ENCODE results near the gene SPRR2A.
"Not testable (repeated sequence)": the region's sequence is repeated elsewhere in the genome, so short reads cannot be mapped to it uniquely, and the experiment has no call there.

SPRR2A gene

DNA sequence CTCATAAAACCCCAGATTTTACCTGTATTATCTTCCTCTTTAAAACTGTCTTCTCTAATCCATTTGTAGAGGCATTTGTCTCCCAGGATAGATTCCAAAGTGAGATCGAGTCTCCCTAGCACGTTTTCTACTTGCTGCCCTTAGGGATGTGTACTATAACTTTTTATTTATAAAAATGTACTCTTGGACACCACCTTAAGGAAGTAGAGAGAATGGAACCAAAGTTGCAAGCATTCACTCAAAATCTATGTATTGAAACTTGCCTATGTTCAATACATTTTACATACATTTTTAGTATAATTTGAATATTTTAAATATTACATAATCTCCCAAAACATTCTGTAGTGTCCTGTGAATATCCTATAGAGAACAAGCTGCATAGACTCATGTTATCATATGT lies 842 bp upstream of the SPRR2A start:
- Histone ChIP-seq H3K4me1 (ENCODE audit: control insufficient read depth, insufficient read depth, low read length) (no peaks in the 10 kb centered on the region), H3K4me3 (ENCODE audit: low read length) (no peak overlapping the region), H3K36me3 (ENCODE audit: insufficient read depth, low read length) (no peaks in the 10 kb centered on the region), H3K9ac (ENCODE audit: low read depth, low read length) (no peak overlapping the region), H3K4me2 (ENCODE audit: low read length) (no peak overlapping the region), H3K9me3 (replicated peaks; ENCODE audit: low read length) (no peaks in the 10 kb centered on the region), H3K27me3 (ENCODE audit: control insufficient read depth, insufficient read depth, low read length) (peaks cover 2% of the 10 kb centered on the region)

DNA sequence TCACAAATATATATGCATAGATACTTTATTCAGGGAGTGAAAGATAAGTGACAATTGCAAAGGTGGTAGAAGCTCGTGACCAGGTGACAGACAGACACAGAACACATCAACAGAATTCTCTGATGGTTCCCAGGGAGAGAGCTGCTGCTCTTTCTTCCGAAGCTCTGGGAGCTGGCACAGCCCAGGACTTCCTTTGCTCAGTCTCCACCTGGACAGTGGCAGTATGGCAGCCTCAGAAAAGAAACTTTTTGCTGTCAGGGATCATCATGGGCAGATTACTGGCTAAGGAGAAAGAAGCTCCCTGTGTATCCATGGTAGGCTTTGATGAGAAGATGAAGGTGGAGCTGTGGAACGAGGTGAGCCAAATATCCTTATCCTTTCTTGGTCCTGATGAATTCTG lies 1.2 kb downstream of the SPRR2A start:
- not testable (repeated sequence) for H3K27me3 ChIP-seq (ENCODE audit: control insufficient read depth, insufficient read depth, low read length); H3K36me3 ChIP-seq (ENCODE audit: insufficient read depth, low read length); H3K9me3 ChIP-seq (replicated peaks; ENCODE audit: low read length); H3K4me2 ChIP-seq (ENCODE audit: low read length); H3K9ac ChIP-seq (ENCODE audit: low read depth, low read length); H3K4me1 ChIP-seq (ENCODE audit: control insufficient read depth, insufficient read depth, low read length); H3K4me3 ChIP-seq (ENCODE audit: low read length)

DNA sequence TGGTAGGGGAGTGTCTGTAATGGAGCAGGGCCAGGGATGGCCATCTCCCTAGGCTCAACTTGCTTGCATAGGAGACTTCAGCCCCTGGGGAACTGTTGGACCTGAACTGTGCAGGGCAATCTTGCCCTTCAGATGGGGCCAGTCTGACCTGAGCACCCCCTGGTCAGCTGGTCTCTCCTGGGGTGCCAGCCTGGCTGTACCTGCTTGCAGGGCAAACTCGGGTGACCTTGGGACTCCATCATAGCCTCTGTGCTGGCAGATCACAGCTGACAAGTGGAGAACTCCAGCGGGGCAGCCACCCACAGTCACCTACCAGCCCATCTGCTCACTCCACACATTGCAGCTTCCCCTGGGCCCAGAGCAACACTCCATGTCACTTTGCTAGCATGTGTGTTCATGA lies 8.1 kb downstream of the SPRR2A start:
- Histone ChIP-seq H3K4me3 (ENCODE audit: low read length) (no peak overlapping the region), H3K36me3 (ENCODE audit: insufficient read depth, low read length) (no peaks in the 10 kb centered on the region), H3K27me3 (ENCODE audit: control insufficient read depth, insufficient read depth, low read length) (no peaks in the 10 kb centered on the region), H3K4me1 (ENCODE audit: control insufficient read depth, insufficient read depth, low read length) (no peaks in the 10 kb centered on the region), H3K9me3 (replicated peaks; ENCODE audit: low read length) (no peaks in the 10 kb centered on the region), H3K4me2 (ENCODE audit: low read length) (no peak overlapping the region), H3K9ac (ENCODE audit: low read depth, low read length) (no peak overlapping the region)

DNA sequence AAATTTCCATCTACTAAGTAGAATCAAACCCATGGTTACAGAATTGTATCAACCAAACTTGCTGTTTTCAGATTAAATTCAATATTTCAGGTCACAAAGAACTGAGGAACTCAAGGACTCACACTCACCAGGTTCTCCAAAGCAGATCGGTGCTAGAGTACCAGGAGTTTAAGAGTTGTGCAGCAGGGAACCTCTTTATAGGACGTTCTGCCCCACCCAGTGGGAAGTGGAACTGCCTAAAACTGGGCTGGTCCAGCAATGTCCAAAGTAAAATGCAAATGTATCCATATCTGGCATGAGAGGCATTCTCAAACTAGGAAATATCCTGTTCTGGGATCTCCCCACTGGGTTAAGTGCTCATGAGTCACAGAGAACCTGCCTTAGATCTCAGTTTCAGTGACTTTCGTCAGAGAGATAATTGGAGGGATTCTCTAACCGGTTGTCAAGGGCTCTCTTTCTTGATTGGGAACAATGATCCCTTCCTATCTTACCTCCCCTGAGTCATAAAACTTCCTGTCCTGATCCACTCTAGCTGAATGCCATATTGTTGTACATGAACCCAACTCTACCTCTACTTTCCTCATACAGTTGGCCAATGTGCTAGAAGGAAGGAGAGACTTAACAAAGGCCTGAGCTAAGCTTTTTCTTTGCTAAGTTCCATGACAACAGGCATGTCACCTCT lies 16.2 kb downstream of the SPRR2A start, which contains the start of gene SPRR2D:
Gene SPRR2D, minus strand, starts transcription at position 171 of the 682 bp plus-strand sequence. CDS start 774 bp downstream, outside the sequence.
- no peak within 1 kb of the TSS for H3K4me3 ChIP-seq (ENCODE audit: low read length)
- H3K36me3 ChIP-seq (ENCODE audit: insufficient read depth, low read length): no peaks in the 10 kb centered on the region

DNA sequence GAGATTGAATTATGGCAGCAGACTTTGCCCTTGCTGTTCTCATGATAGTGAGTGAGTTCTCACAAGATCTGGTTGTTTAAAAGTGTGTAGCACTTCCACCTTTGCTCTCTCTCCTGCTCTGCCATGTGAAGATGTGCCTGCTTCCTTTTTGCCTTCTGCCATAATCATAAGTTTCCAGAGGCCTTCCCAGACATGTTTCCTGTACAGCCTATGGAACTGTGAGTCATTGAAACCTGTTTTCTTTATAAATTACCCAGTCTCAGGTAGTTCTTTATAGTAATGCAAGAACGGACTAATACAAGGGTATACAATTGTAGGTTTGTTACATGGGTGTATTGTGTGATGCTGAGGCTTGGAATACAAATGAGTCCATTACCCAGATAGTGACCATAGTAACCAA lies 22.1 kb downstream of the SPRR2A start:
- no peak overlapping the region for H3K4me2 ChIP-seq (ENCODE audit: low read length)
- peaks cover 2% of the 10 kb centered on the region for H3K4me1 ChIP-seq (ENCODE audit: control insufficient read depth, insufficient read depth, low read length)
- H3K27me3 ChIP-seq (ENCODE audit: control insufficient read depth, insufficient read depth, low read length): no peaks in the 10 kb centered on the region
- no peak overlapping the region for H3K9ac ChIP-seq (ENCODE audit: low read depth, low read length)
- no peaks in the 10 kb centered on the region for H3K9me3 ChIP-seq (replicated peaks; ENCODE audit: low read length)
- H3K36me3 ChIP-seq (ENCODE audit: insufficient read depth, low read length): no peaks in the 10 kb centered on the region
- H3K4me3 ChIP-seq (ENCODE audit: low read length): no peak overlapping the region

More for the DNA sequence above, 16.2 kb downstream of the SPRR2A start, which contains the start of gene SPRR2D:
- no peaks in the 10 kb centered on the region for H3K4me1 ChIP-seq (ENCODE audit: control insufficient read depth, insufficient read depth, low read length)
- no peak within 1 kb of the TSS for H3K9ac ChIP-seq (ENCODE audit: low read depth, low read length)
- peaks cover 7% of the 10 kb centered on the region for H3K27me3 ChIP-seq (ENCODE audit: control insufficient read depth, insufficient read depth, low read length)
- no peak within 1 kb of the TSS for H3K4me2 ChIP-seq (ENCODE audit: low read length)
- H3K9me3 ChIP-seq (replicated peaks; ENCODE audit: low read length): no peaks in the 10 kb centered on the region

DNA sequence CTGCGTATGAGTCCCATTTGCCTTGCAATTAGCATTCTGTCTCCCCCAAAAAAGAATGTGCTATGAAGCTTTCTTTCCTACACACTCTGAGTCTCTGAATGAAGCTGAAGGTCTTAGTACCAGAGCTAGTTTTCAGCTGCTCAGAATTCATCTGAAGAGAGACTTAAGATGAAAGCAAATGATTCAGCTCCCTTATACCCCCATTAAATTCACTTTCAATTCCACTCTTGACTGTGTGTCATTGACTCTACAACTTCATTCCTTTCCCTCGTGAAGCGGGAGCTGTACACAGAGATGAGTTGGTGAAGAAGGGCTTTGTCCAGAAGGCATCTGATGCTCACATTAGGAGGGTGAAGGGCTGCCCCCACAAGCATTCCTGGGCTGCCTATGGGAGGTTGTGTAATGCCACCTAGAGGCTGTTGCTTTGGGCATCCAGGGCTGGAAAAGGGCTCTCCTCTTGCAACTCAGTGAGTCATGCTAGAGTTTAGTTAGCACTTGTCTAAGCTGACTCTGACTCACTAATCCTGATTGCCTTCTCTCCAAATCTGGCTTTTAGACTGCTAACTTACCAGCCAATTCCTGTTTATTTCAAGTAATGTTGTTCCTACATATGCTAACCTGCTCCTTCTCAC lies 24.5 kb downstream of the SPRR2A start:
- Histone ChIP-seq H3K36me3 (ENCODE audit: insufficient read depth, low read length) (no peaks in the 10 kb centered on the region), H3K4me1 (ENCODE audit: control insufficient read depth, insufficient read depth, low read length) (peaks cover 2% of the 10 kb centered on the region), H3K9me3 (replicated peaks; ENCODE audit: low read length) (no peaks in the 10 kb centered on the region), H3K4me3 (ENCODE audit: low read length) (no peak overlapping the region), H3K9ac (ENCODE audit: low read depth, low read length) (no peak overlapping the region), H3K27me3 (ENCODE audit: control insufficient read depth, insufficient read depth, low read length) (no peaks in the 10 kb centered on the region), H3K4me2 (ENCODE audit: low read length) (no peak overlapping the region)

DNA sequence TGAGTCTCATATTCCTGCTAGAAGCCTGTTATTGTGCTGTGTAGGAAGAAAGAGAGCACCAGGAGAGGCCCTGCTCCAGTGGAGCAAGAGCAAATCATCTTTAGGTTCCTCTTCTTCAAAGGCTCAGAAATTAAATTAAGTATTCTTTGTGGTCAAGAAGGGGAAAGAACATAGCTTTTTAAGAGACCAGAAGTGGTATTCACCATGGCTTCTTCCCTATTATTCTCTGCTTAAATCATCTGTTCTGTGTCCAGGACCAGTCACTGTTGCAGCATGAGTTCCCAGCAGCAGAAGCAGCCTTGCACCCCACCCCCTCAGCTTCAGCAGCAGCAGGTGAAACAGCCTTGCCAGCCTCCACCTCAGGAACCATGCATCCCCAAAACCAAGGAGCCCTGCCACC lies 25.2 kb downstream of the SPRR2A start:
- no peak overlapping the region for H3K4me2 ChIP-seq (ENCODE audit: low read length)
- no peak overlapping the region for H3K9ac ChIP-seq (ENCODE audit: low read depth, low read length)
- no peaks in the 10 kb centered on the region for H3K9me3 ChIP-seq (replicated peaks; ENCODE audit: low read length)
- H3K4me3 ChIP-seq (ENCODE audit: low read length): no peak overlapping the region
- no peaks in the 10 kb centered on the region for H3K36me3 ChIP-seq (ENCODE audit: insufficient read depth, low read length)
- H3K27me3 ChIP-seq (ENCODE audit: control insufficient read depth, insufficient read depth, low read length): no peaks in the 10 kb centered on the region
- peaks cover 2% of the 10 kb centered on the region for H3K4me1 ChIP-seq (ENCODE audit: control insufficient read depth, insufficient read depth, low read length)

DNA sequence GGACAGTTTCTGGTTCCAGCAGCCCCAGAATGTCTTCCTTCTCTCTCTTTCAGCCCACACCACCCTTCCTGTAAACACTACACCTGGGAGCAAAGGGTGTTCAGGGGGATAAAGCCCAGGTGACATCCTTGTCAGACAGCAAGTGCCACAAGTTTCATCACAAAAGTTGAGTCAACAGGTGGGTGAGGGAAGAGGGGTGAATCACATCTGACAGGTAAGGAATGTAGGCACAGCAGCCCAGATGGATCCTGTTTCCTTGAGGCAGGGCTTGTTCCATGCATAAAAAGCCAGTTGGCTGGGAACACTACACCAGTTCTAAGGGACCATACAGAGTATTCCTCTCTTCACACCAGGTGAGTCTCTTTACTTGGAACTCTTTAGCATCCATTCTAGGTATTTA lies 26.4 kb downstream of the SPRR2A start, which contains the start of gene SPRR1B:
Gene SPRR1B, plus strand, starts transcription at position 309 of the 400 bp plus-strand sequence. CDS start 1,143 bp downstream, outside the sequence.
- no peaks in the 10 kb centered on the region for H3K27me3 ChIP-seq (ENCODE audit: control insufficient read depth, insufficient read depth, low read length)
- no peak within 1 kb of the TSS for H3K4me3 ChIP-seq (ENCODE audit: low read length)
- H3K9ac ChIP-seq (ENCODE audit: low read depth, low read length): no peak within 1 kb of the TSS
- no peaks in the 10 kb centered on the region for H3K36me3 ChIP-seq (ENCODE audit: insufficient read depth, low read length)
- H3K4me1 ChIP-seq (ENCODE audit: control insufficient read depth, insufficient read depth, low read length): peaks cover 2% of the 10 kb centered on the region
- H3K9me3 ChIP-seq (replicated peaks; ENCODE audit: low read length): no peaks in the 10 kb centered on the region
- no peak within 1 kb of the TSS for H3K4me2 ChIP-seq (ENCODE audit: low read length)

DNA sequence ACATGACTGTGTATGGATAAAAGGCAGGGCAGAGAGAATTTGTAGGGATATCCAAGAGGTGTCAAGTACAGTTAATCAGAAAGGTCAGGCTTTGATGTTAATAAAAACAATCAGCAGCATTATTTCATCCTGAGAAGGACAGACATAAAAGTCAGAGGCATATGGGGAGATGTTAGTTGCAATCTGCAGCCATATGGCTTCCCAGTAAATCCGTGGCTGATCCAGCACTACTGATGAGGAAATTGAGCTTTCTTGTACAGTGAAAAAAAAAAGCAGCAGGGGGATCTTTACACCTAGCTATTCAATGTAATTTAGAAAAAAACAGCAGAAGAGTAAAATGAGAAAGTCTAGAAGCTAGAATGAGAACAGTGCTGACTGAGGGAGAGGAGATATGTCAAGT lies 28.5 kb downstream of the SPRR2A start:
- H3K9ac ChIP-seq (ENCODE audit: low read depth, low read length): no peak overlapping the region
- no peak overlapping the region for H3K4me3 ChIP-seq (ENCODE audit: low read length)
- H3K36me3 ChIP-seq (ENCODE audit: insufficient read depth, low read length): no peaks in the 10 kb centered on the region
- peaks cover 2% of the 10 kb centered on the region for H3K27me3 ChIP-seq (ENCODE audit: control insufficient read depth, insufficient read depth, low read length)
- peaks cover 2% of the 10 kb centered on the region for H3K4me1 ChIP-seq (ENCODE audit: control insufficient read depth, insufficient read depth, low read length)
- H3K9me3 ChIP-seq (replicated peaks; ENCODE audit: low read length): no peaks in the 10 kb centered on the region
- H3K4me2 ChIP-seq (ENCODE audit: low read length): no peak overlapping the region

DNA sequence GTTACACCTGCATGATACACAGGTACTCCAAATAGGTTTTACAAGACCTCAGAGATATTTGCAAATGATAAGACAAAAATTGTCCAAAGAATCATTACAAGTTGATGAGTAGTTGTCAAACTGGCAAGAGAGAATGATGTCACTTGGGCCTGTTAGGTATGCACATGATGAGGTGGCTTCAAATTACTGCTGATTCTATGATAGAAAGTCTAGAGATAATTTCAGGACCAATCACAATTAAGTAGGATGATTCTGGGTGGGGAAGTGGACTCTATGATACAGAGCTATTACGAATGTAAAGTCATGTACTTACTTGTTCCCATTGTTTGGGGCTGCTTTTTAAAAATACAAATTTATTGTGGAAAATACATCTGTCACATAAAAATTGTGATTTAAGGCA lies 31.5 kb downstream of the SPRR2A start:
- H3K27me3 ChIP-seq (ENCODE audit: control insufficient read depth, insufficient read depth, low read length): peaks cover 4% of the 10 kb centered on the region
- H3K4me1 ChIP-seq (ENCODE audit: control insufficient read depth, insufficient read depth, low read length): no peaks in the 10 kb centered on the region
- no peak overlapping the region for H3K9ac ChIP-seq (ENCODE audit: low read depth, low read length)
- no peaks in the 10 kb centered on the region for H3K9me3 ChIP-seq (replicated peaks; ENCODE audit: low read length)
- no peak overlapping the region for H3K4me3 ChIP-seq (ENCODE audit: low read length)
- no peak overlapping the region for H3K4me2 ChIP-seq (ENCODE audit: low read length)
- H3K36me3 ChIP-seq (ENCODE audit: insufficient read depth, low read length): no peaks in the 10 kb centered on the region

DNA sequence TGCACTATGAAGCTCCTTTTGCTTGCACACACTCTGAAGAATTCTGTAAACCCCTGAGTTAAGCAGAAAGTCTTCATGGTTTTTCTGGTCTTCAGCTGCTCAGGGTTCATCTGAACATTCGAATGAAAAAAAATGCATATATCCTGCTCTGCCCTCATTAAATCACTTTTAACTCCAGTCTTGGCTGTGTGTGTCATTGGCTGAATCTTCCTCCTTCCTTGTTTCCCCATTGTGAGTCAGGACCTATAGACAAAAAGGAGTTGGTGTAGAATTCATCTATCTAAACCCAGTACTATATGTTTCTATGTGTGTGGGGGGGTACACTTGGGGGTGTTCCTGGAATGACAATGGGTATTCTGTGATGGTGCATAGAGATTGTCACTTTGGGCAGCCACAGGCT lies 32.9 kb downstream of the SPRR2A start:
- H3K36me3 ChIP-seq (ENCODE audit: insufficient read depth, low read length): no peaks in the 10 kb centered on the region
- no peaks in the 10 kb centered on the region for H3K9me3 ChIP-seq (replicated peaks; ENCODE audit: low read length)
- H3K27me3 ChIP-seq (ENCODE audit: control insufficient read depth, insufficient read depth, low read length): peaks cover 4% of the 10 kb centered on the region

DNA sequence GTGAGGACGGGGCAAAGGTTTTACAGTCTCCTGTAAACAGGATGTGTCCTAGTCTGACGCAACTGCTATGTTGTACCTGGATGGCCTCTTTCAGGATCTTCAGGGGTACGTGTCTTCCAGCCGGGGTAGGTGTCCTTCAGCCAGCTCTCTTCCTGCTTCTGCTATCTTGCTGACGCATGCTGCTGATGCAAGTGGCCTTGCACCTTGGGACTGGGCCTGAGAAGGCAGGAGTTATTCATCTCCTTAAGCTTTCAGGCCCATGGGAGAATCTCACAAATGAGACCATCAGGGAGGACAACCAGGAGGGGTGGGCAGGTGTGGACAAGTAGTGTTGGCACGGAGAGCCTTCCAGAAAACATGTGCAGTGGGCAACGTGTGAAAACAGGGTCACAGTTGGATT lies 34.2 kb downstream of the SPRR2A start:
- Histone ChIP-seq H3K9ac (ENCODE audit: low read depth, low read length) (no peak overlapping the region), H3K4me3 (ENCODE audit: low read length) (no peak overlapping the region), H3K9me3 (replicated peaks; ENCODE audit: low read length) (no peaks in the 10 kb centered on the region), H3K4me1 (ENCODE audit: control insufficient read depth, insufficient read depth, low read length) (no peaks in the 10 kb centered on the region), H3K4me2 (ENCODE audit: low read length) (no peak overlapping the region), H3K36me3 (ENCODE audit: insufficient read depth, low read length) (no peaks in the 10 kb centered on the region), H3K27me3 (ENCODE audit: control insufficient read depth, insufficient read depth, low read length) (peaks cover 4% of the 10 kb centered on the region)

More for the DNA sequence above, 32.9 kb downstream of the SPRR2A start:
- no peak overlapping the region for H3K9ac ChIP-seq (ENCODE audit: low read depth, low read length)
- no peak overlapping the region for H3K4me2 ChIP-seq (ENCODE audit: low read length)
- H3K4me1 ChIP-seq (ENCODE audit: control insufficient read depth, insufficient read depth, low read length): no peaks in the 10 kb centered on the region
- no peak overlapping the region for H3K4me3 ChIP-seq (ENCODE audit: low read length)

Measured in skeletal muscle satellite cell (primary cell).